H1 (cell line): ENCODE data around the gene MST1R. TPM values are rescaled to one million over a fixed set of nuclear protein-coding genes. Genes with fewer than 3 reads are reported as not detected.

ENCODE experiments used
- ASH2L ChIP-seq: fragments of 200-600, 300-600 bp; sonication (generic); IDR thresholded peaks from one replicate; pipeline ENCODE4 v1.7.1; 2017; ENCODE audit warnings: low read length
- ATF3 ChIP-seq: IDR thresholded peaks from 2 replicates; pipeline ENCODE4 v1.6.1; 2011; ENCODE audit warnings: low read depth, mild to moderate bottlenecking, low read length; ENCODE audit not compliant: insufficient read depth
- BACH1 ChIP-seq: IDR thresholded peaks from 2 replicates; pipeline ENCODE4 v1.6.1; 2012; ENCODE audit warnings: low read length, improper control_type of control experiment
- BCL11A ChIP-seq, 2 experiments: IDR thresholded peaks; one replicate each; pipeline ENCODE4 v1.6.1; 2011; ENCODE audit warnings: low read depth in 2 of 2, low read length in 2 of 2, mild to moderate bottlenecking in 2 of 2
- CEBPB ChIP-seq: IDR thresholded peaks from 2 replicates; pipeline ENCODE4 v1.6.1; 2012; ENCODE audit warnings: low read depth, low read length
- CTCF ChIP-seq, 3 experiments: IDR thresholded peaks; 1 replicate in 2 of 3; 2 replicates in 1 of 3; pipeline versions ENCODE4 v1.5.1 to v1.6.1; 2011; ENCODE audit warnings: low read length in 3 of 3, mild to moderate bottlenecking in 3 of 3, inconsistent platforms in 2 of 3, low read depth in 1 of 3, moderate library complexity in 1 of 3; ENCODE audit not compliant: insufficient read depth in 1 of 3; ENCODE audit errors: control extremely low read depth in 1 of 3
- EZH2 ChIP-seq: fragments of 200-600 bp; sonication (generic); IDR thresholded peaks from 2 replicates; pipeline ENCODE4 v1.7.1; 2012; ENCODE audit warnings: low read depth, mild to moderate bottlenecking, moderate library complexity, low read length, inconsistent platforms; ENCODE audit not compliant: severe bottlenecking
- JUND ChIP-seq: IDR thresholded peaks from 2 replicates; pipeline ENCODE4 v1.6.1; 2011; ENCODE audit warnings: mild to moderate bottlenecking, improper control_type of control experiment, low read length
- KDM4A ChIP-seq: IDR thresholded peaks from one replicate; pipeline ENCODE4 v1.7.1; 2012; ENCODE audit warnings: low read depth, mild to moderate bottlenecking, moderate library complexity, low read length, inconsistent platforms; ENCODE audit not compliant: severe bottlenecking
- POLR2A ChIP-seq, 2 experiments: IDR thresholded peaks; 1 replicate in 1 of 2; 2 replicates in 1 of 2; pipeline ENCODE4 v1.6.1; 2011; ENCODE audit warnings: low read depth in 2 of 2, low read length in 2 of 2, mild to moderate bottlenecking in 2 of 2; ENCODE audit errors: control extremely low read depth in 1 of 2
- POLR2AphosphoS5 ChIP-seq: IDR thresholded peaks from 2 replicates; pipeline ENCODE4 v1.6.1; 2011; ENCODE audit warnings: low read depth, low read length
- RBBP5 ChIP-seq: IDR thresholded peaks from 2 replicates; pipeline ENCODE4 v1.7.1; 2012; ENCODE audit warnings: low read depth, mild to moderate bottlenecking, inconsistent platforms, low read length, moderate library complexity, borderline replicate concordance
- SAP30 ChIP-seq: fragments of 300-600 bp; sonication (generic); IDR thresholded peaks from 2 replicates; pipeline ENCODE4 v1.7.1; 2012; ENCODE audit warnings: low read length, moderate library complexity, mild to moderate bottlenecking, inconsistent platforms; ENCODE audit not compliant: insufficient read depth, insufficient replicate concordance
- SIRT6 ChIP-seq: IDR thresholded peaks from one replicate; pipeline ENCODE4 v1.7.1; 2012; ENCODE audit warnings: low read length, inconsistent platforms
- SIX5 ChIP-seq: IDR thresholded peaks from 2 replicates; pipeline ENCODE4 v1.6.1; 2011; ENCODE audit warnings: mild to moderate bottlenecking, low read depth, low read length
- SP2 ChIP-seq: IDR thresholded peaks from 2 replicates; pipeline ENCODE4 v1.6.1; 2012; ENCODE audit warnings: mild to moderate bottlenecking, low read length, inconsistent platforms
- TBP ChIP-seq: IDR thresholded peaks from 2 replicates; pipeline ENCODE4 v1.6.1; 2011; ENCODE audit warnings: low read depth, low read length, improper control_type of control experiment
- USF2 ChIP-seq: IDR thresholded peaks from 2 replicates; pipeline ENCODE4 v1.6.1; 2011; ENCODE audit warnings: low read length, improper control_type of control experiment
- YY1 ChIP-seq: IDR thresholded peaks from 2 replicates; pipeline ENCODE4 v1.6.1; 2011; ENCODE audit warnings: low read depth, mild to moderate bottlenecking, low read length
- polyA plus RNA-seq, 7 experiments: library from polyadenylated mRNA; depleted of rRNA in 3 of 7; stranded (reverse) in 5 of 7; unstranded in 2 of 7; fragments of >200 nt in 5 of 7; fragments of 200-250 nt in 2 of 7; gene quantifications; 1 replicate in 5 of 7; 2 replicates in 1 of 7; 4 replicates in 1 of 7; pipeline versions ENCODE4 v1.2.1 to v1.2.3, GENCODE V29; 2011 to 2013; ENCODE audit warnings: missing spikeins in 2 of 7, mixed read lengths in 2 of 7
- total RNA-seq: library from RNA; stranded (reverse); fragmentation: NEBNext Ultra II Directional; extraction: Animal tissue kit (Norgen Biotek cat#: 25700); gene quantifications from 2 replicates; pipeline ENCODE4 v1.2.1, GENCODE V29; 2021

MST1R gene
- total and polyA plus RNA-seq, 2 of the 8 experiments (the other 6 are each of a cell fraction or from before 2014, with no cell fraction given): 4.8 to 7.6 TPM

- TF ChIP-seq JUND (no peak), ATF3 (peak; percentile 46; the same call in 1 of the 2 replicates), BCL11A (IDR thresholded peaks at IDR 0.05; ENCODE audit: low read depth in 2 of 2, low read length in 2 of 2) (no peak), CTCF (IDR thresholded peaks at IDR 0.05; ENCODE audit: control extremely low read depth in 1 of 3, insufficient read depth in 1 of 3, low read depth in 1 of 3, low read length in 3 of 3) (peak; percentile 20 to 48 (median 41); a peak in 3 of 4 replicates), KDM4A (peak; percentile 87), YY1 (peak; percentile 65), SP2 (no peak), SAP30 (peak; percentile 97), ASH2L (peak; percentile 77), EZH2 (no peak), POLR2A (IDR thresholded peaks at IDR 0.05; ENCODE audit: control extremely low read depth in 1 of 2, low read depth in 2 of 2, low read length in 2 of 2) (peak in 1 of 2 experiments; percentile 57; a peak in 2 of 3 replicates), TBP (peak; percentile 39; the same call in 1 of the 2 replicates), RBBP5 (peak; percentile 67; the same call in 1 of the 2 replicates), SIRT6 (no peak), POLR2AphosphoS5 (0 out of 2 replicates have a peak, but pooled peaks have one; percentile 41), USF2 (peak; percentile 66; the same call in 1 of the 2 replicates), SIX5 (peak; percentile 60), BACH1 (peak; percentile 8; the same call in 1 of the 2 replicates), CEBPB (peak; percentile 89)
- TF ChIP-seq, all 59 proteins: peak for 21
These were observed 25.9 kb upstream of the MST1R start, which contains the start of gene MON1A (continued) for GRCh38 chr3:49929291-49930167.
